GM20000 (cell line): ENCODE results near the gene WIPI1.

Experiments
- DNase-seq: peaks from one replicate; pipeline ENCODE4 v3.0.0; 2012; ENCODE audit warnings: low spot score
- CTCF ChIP-seq: IDR thresholded peaks from 2 replicates; pipeline ENCODE4 v1.5.1; 2012; ENCODE audit warnings: mild to moderate bottlenecking, control low read depth; ENCODE audit errors: extremely low read depth, missing control alignments

WIPI1 gene

GRCh38 chr17:68491381-68492231 lies 34.3 kb upstream of the WIPI1 start:
- DNase-seq, result peak; percentile 25
- no peak for TF ChIP-seq CTCF

DNA sequence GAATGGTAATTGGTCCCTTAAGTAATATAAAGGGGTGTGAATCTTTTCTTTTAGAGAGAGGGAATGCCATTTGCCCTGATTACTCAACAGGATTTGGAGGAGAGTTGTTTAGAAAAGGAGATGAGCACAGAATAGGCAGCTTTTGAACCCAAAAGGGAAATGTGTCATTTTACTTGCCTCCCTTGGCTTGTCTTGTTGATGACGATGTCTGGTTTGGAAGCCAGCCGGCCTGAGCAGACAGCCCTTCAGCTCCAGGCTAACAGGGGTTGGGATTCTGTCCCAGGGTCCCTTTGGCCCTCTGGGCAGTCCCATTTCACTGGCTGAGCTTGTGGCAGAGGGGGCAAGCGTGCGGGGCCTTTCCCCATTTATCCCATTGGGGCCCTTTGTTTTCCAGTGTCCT lies 32.6 kb upstream of the WIPI1 start:
- DNase-seq, result no peak
- no peak for TF ChIP-seq CTCF

DNA sequence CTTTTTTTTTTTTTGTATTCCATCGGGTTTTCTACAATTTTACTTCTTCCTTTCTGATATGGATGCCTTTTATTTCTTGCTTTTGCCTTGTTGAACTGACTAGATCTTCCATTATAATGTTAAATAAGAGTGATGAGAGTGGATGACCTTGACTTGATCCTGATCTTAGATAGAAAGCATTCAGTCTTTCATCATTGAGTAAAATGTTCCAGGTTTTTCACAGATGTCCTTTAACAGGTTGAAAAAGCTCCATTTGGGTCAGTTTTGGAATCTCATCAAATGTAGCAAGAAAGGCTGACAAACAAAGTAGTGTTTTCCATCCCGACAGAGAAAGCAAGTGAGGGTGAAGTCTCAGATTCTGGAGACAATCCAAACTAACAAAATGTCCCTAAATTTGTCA lies 27.2 kb upstream of the WIPI1 start:
- TF ChIP-seq CTCF, result no peak

DNA sequence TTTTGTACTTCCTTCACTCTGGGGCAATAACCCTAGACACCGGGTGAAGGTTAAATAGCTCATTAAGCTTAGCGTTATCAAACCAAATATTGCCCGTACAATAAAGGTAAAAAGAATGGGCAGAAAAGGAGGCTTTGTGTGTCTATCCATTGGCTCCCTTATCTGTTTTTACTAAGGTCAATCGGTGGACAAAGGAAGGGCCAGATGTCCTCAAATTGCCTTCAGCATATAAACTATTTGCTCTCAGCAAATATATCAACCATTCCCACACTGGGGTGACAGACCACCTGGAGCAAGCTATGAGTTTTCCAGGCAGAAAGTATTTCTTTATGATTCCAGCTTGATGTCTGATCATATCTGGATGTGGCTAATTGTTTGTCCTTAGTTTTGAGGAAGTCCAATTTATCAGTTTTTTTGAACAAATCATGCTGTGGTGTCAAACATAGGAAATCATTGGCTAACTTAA lies 25.3 kb upstream of the WIPI1 start:
- no peak for DNase-seq
- no peak for TF ChIP-seq CTCF

More for the DNA sequence above, 27.2 kb upstream of the WIPI1 start:
- DNase-seq, result no peak

- TF ChIP-seq CTCF, result no peak
- DNase-seq, result no peak
These were observed 23.6 kb upstream of the WIPI1 start for GRCh38 chr17:68480885-68481284.

GRCh38 chr17:68470961-68471360 lies 13.7 kb upstream of the WIPI1 start:
- no peak for DNase-seq
- no peak for TF ChIP-seq CTCF

DNA sequence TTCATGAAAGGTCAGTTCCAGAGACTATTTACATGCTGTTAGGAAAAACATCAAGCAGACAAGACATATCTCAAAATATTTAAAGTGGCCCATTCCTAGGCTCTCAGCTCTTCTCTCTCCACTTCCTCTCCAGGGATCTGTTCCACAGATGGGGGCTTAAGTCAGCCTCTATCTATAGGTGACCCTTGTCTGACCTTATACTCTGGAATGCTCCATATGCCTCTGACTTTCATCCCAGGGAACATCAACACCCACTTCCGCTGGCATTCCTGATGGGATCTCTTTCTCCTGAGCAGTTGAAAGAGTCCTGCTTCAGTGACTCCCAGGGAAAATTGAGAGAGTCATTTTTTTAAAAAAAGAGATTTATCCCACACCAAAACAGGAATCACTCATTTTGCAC lies 11.5 kb upstream of the WIPI1 start:
- TF ChIP-seq CTCF, result no peak
- no peak for DNase-seq
